ENCODE measurements around the gene POF1B. TPM values are rescaled to one million over a fixed set of nuclear protein-coding genes. Genes with fewer than 3 reads are reported as not detected.

Gene POF1B
- total and polyA plus RNA-seq, 2 of the 4 experiments (the other 2 are of a cell fraction): not detected

DNA sequence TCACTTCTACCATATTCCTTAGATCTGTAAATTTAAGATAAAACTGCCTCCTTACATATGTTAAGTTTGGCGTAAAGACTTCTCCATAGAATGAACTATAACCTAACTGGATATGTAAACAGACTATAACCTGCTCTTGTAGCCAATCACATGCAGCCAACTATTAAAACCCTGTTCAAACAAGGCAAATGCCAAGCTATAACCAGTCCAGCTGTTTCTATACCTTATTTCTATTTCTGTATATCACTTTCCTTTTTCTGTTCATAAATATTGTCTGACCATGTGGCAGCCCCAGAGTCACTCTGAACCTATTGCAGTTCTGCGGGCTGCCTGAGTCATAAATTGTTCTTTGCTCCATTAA lies 12.4 kb upstream of the POF1B start:
- H3K56ac ChIP-seq (ENCODE audit: extremely low read depth, insufficient read depth, low read length): no peak overlapping the region
- ATAC-seq (ENCODE audit: low read depth) (no peak), DNase-seq (no peak)
- H3K18ac ChIP-seq (ENCODE audit: low read depth, low read length): no peak overlapping the region
- H3K4me2 ChIP-seq (ENCODE audit: low read depth, low read length): no peak overlapping the region
- H3K23ac ChIP-seq (ENCODE audit: low read depth, low read length): no peak overlapping the region
- TF ChIP-seq MAZ (IDR thresholded peaks at IDR 0.05; ENCODE audit: borderline replicate concordance, low read depth, low read length) (no peak), RFX5 (IDR thresholded peaks at IDR 0.05; ENCODE audit: low read depth, low read length) (no peak)
- no peaks in the 10 kb centered on the region for H3K9me3 ChIP-seq (ENCODE audit: control insufficient read depth, insufficient read depth, low read length)
- no peak overlapping the region for H3K27ac ChIP-seq (ENCODE audit: insufficient read depth, low read length)
- H2AK9ac ChIP-seq (replicated peaks; ENCODE audit: low read depth, low read length, poor library complexity): no peak overlapping the region
- no peak overlapping the region for H2AFZ ChIP-seq (replicated peaks; ENCODE audit: low read length, poor library complexity)
- BruUV-seq (replicated peaks): no TSS peak
- H3K36me3 ChIP-seq (ENCODE audit: control insufficient read depth, insufficient read depth, low read length): no peaks in the 10 kb centered on the region
- no peak overlapping the region for H3K14ac ChIP-seq (replicated peaks; ENCODE audit: low read depth, low read length)
- H3K4ac ChIP-seq (ENCODE audit: low read depth, low read length): no peak overlapping the region
- no peaks in the 10 kb centered on the region for H3K79me1 ChIP-seq (ENCODE audit: low read depth in 1 of 2, low read length in 2 of 2)
- no peaks in the 10 kb centered on the region for H3K9me1 ChIP-seq (ENCODE audit: insufficient read depth, low read length)
- no peaks in the 10 kb centered on the region for H3K27me3 ChIP-seq (ENCODE audit: control insufficient read depth, insufficient read depth, low read length)
- H4K20me1 ChIP-seq (ENCODE audit: insufficient read depth, low read length): no peaks in the 10 kb centered on the region
- no CpG with 5 or more reads among the region's 2 CpGs for WGBS, 2 experiments (ENCODE audit: extremely low coverage in 2 of 2, insufficient read length in 1 of 2)
- no peak overlapping the region for H4K8ac ChIP-seq (ENCODE audit: low read depth in 2 of 2, low read length in 2 of 2)
- no peak overlapping the region for H4K5ac ChIP-seq (ENCODE audit: low read depth, low read length)
- no peak overlapping the region for H2BK5ac ChIP-seq (ENCODE audit: low read depth, low read length, poor library complexity, severe bottlenecking)
- no peak overlapping the region for H3K9ac ChIP-seq (ENCODE audit: low read depth, low read length)
- in situ Hi-C loops (cut with MboI; ENCODE audit: low sequenced_read_pairs): no loop called here
- dilution Hi-C loops (cut with HindIII; ENCODE audit: low sequenced_read_pairs, unreplicated experiment): no loop called here
- no peak overlapping the region for H2BK20ac ChIP-seq (ENCODE audit: low read depth, low read length)
- H3K4me3 ChIP-seq (ENCODE audit: insufficient read depth, low read depth, low read length): no peak overlapping the region
- intact Hi-C loops (cut with micrococcal nuclease): no loop called here
- no peak overlapping the region for H2BK15ac ChIP-seq (ENCODE audit: low read depth, low read length)
- no peak overlapping the region for H2BK120ac ChIP-seq (ENCODE audit: low read depth, low read length)
- H4K91ac ChIP-seq (ENCODE audit: insufficient read depth, low read depth, low read length): no peak overlapping the region
- H2AK5ac ChIP-seq (ENCODE audit: low read depth, low read length): no peak overlapping the region
- ChIA-PET CTCF (no interaction called here), POLR2A (ENCODE audit: unreplicated experiment) (no interaction called here)
- no peaks in the 10 kb centered on the region for H3K4me1 ChIP-seq (ENCODE audit: control insufficient read depth, insufficient read depth, low read length)
